Stimulated activated CD4-positive, alpha-beta T cell treated with anti-CD3 and anti-CD28 coated beads, TNF-alpha, amount 100 ng/mL, for 48 hours (primary cell): Measurements from ENCODE around the gene KCNIP3.
"Not testable (repeated sequence)": the region's sequence is repeated elsewhere in the genome, so short reads cannot be mapped to it uniquely, and the experiment has no call there.

Source experiments
- DNase-seq, 3 donors: peaks; one replicate each; pipeline ENCODE4 v3.0.0-alpha.2; 2020; ENCODE audit warnings: low read depth in 3 of 3

KCNIP3 gene

DNA sequence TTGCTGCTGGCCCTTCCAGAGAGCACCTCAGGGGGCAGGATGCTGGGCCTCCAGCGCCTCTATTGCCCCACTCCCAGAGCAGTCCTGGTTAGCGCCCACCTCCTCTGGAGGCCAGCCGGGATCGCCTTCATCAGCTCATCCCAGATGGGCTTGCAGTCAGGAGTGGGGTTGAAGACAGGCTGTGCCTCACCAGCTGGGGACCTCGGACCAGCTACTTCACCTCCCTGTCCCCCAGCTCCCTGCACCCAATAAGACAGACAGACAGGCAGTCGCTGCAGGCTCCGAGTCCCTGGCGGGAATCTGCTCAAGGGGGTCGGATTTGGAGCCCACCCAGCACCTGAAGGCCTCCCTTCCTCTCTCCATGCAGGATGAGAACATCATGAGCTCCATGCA lies 86.5 kb downstream of the KCNIP3 start:
- no peak for DNase-seq

DNA sequence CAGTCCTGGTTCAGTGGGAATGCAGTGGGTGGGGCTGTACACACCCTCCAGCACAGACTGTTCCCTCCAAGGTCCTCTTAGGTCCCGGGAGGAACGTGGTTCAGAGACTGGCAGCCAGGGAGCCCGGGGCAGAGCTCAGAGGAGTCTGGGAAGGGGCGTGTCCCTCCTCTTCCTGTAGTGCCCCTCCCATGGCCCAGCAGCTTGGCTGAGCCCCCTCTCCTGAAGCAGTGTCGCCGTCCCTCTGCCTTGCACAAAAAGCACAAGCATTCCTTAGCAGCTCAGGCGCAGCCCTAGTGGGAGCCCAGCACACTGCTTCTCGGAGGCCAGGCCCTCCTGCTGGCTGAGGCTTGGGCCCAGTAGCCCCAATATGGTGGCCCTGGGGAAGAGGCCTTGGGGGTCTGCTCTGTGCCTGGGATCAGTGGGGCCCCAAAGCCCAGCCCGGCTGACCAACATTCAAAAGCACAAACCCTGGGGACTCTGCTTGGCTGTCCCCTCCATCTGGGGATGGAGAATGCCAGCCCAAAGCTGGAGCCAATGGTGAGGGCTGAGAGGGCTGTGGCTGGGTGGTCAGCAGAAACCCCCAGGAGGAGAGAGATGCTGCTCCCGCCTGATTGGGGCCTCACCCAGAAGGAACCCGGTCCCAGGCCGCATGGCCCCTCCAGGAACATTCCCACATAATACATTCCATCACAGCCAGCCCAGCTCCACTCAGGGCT lies 87.9 kb downstream of the KCNIP3 start:
- no peak for DNase-seq

DNA sequence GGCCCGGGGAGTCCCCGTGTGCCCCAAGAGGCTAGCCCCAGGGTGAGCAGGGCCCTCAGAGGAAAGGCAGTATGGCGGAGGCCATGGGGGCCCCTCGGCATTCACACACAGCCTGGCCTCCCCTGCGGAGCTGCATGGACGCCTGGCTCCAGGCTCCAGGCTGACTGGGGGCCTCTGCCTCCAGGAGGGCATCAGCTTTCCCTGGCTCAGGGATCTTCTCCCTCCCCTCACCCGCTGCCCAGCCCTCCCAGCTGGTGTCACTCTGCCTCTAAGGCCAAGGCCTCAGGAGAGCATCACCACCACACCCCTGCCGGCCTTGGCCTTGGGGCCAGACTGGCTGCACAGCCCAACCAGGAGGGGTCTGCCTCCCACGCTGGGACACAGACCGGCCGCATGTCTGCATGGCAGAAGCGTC lies 88.4 kb downstream of the KCNIP3 start:
- DNase-seq = no peak

DNA sequence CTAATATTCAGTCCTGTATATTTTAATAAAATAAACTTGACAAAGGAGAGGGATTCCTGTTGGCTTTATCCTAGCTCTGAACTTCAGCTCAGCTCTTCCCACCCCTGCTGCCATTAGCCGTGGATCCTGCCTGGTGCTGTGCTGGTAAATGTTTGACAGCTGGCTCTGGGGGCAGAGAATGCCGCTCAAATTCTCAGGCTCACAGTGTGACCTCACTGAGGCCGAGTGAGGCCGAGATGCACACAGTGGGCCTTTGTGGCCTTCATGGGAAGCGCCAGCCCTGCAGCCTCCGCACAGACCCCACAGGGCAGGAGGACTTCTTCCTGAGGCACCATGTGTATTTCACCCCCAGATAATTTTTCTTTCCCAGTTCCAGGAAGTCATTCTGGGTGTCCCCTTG lies 88.9 kb downstream of the KCNIP3 start:
- DNase-seq = no peak

DNA sequence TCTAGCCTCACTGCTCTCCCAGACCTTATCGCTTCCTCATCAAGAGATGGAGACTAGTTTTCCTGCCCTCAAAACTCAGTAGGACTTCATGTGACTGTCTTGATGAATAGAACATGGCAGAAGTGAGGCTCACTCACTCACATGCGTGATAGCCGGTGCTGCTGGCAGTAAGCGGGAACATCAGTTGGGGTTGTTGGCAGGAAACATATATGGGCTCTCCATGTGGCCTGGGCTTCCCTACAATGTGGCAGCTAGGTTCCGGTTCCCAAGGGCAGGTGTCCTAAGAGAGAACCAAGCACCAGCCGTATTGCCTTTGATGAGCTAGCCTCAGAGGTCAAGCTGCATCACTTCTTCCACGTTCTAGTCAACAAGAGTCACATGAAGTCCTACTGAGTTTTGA lies 90.2 kb downstream of the KCNIP3 start:
- no peak for DNase-seq

DNA sequence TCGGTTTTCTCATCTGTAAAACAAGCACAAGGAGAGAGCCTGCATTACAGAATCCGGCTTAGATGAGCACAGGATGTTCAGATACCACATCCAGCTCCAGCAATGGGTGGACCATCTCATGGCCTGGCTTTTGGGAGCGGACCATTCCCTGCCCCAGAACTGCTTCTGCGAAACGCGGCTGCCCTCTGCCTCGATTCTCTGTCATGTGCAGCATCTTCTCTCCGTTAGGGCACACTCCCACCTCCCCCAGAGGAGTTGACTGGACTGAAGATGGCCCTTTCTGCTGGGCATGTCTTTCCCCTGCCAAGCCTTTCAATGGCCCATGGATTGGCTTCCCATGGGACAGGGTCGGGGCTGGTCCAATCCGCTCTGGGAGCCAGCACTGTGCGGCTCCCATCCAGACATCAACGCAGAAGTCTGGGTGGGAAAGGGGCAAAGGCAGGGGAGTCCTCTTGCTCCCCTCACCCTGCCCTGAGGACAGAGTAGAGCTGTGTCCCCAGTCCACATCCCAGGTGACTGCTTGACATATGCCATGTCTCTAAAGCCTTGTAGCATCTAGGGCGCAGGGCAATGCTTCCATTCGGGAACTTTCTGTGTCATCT lies 91.0 kb downstream of the KCNIP3 start:
- no peak for DNase-seq

DNA sequence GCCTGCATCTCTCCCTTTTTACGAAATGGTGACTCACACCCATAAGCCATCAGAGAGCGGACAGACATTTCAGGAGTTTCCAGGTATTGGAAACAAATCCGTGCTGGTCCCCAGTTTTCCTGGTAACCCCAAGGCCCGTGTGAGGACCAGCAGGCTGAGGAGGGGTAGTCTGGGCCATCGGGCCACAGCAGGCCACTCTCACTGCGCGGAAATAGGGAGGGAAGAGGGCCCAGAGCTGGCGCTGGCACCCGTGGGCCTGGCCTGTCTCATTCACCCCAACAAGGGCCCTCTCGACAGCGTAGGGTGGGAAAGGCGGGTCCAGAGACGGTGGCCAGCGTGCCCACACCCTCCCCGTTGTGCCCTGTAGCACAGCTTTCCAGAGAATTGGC lies 91.7 kb downstream of the KCNIP3 start:
- no peak for DNase-seq

DNA sequence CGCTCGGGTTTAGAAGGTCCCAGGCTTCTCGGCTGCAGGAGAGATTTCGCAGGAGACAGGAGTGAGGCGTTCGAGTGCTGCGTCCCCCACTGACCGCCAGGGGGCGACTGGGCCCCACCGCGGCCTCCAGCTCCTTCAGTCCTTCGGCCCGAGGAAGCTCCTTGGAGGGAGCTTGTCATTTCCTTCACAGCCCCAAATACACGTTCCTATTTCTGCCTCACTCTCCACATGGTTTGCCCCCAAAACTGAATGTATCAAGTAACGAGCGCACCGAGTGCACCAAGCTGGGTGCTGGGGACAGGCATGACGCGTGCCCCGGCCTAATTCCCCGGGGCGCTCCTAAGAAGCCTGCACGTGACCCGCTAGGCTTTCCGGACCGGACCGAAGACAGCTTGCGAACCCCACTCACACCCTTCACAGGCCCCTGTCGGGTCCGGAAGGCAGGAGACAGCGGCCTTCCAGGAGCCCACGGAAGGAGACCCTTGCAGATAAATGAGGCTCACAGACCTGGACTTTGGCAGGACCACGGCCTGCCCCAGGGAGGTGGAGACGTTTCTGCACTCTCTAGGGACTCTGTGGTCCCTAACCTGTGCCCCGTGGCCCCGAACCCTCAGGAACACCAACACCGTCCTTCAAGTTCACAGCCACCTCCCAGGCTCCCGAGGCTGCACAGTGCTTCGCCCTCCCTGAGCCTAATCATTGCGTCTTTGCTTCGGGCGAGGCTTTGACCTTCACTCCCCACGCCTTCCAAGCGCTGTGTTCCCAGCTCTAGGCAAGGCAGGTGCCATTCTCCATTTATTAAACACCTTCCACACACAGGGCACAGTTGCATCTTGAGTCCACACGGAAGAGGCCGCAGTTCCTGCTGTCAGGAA lies 92.3 kb downstream of the KCNIP3 start:
- peak in 2 of 3 donors; percentile 37 to 43 for DNase-seq

DNA sequence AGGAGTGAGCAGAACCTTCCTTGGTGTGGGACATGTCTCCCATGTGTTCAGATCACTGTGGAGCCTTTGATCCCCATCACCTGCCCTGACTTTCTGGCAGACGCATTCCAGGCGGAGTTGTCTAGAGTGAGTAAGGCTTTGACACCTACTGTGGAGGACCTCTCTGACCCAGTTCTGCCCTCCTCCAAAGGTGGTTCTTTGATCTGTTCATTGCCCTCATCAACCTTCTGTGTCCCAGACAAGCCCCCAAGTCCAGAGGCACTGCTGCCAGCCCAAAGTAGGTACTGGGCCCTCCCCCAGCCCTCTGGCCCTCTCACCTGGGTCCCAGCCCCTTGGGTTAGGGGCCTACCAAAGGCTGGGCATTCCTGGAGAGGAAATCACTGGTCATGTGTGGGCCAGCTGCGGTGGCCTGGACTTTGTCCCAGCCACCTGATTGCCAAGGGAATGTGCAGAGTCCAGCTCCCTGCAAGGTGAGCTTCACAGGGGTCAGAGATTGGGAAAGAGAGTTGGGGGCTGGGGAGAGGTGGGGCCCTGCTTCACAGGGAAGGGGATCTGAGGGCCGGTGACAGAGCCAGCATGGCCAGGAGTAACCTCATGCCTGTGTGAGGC lies 93.2 kb downstream of the KCNIP3 start:
- DNase-seq = no peak

DNA sequence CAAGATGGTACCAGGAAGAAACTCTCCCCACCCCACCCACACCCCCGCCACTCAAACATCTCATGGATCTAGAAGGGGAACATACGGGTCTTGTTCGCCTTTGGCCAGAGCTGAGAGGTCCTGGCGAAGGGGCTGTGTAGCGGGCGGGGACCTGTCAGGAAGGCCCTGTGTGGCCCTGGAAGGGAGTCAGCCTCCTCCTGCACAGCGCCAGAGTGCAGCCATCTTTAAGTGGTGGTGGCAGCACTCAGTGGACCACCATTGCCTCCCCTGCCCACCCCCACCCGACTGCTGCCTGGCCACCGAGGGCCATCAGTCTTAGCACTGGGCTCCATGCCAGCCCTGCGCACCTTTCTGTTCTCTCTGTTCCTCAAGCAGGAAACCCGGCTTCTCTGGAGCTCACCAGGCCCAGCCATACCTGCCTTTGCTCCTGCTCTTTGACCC lies 93.8 kb downstream of the KCNIP3 start:
- no peak for DNase-seq

DNA sequence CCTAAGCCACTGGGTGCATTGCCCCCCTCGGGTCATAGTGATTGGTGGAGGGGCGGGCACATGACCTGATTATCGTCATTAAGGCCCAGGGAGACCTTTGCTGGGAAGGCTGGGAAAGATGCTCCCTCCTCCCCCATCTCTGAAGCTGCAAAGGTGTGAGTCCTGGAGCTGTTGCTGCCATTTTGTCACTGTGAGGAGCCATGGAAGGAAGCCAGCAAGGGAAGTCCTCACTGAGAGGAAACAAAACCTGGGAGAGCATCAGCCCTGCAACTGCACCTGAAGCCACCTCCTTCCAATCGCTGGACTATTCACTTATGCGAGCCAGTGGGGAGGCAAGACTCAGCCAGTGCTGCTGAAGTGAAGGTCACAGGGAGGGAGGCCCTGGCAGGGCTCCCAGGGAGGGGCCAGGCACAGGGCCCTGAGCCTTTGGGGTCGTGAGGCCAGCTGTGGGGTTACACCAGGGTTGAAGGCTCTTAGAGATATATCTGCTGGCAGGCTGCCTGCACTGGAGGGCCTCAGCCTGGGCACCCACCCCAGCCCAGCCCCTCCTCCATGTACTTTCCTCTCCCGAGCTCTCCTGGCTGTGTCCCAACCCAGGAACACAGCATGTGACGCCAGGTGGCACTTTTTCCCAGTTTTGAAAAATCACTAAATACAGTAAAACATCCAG lies 94.6 kb downstream of the KCNIP3 start:
- DNase-seq = no peak

DNA sequence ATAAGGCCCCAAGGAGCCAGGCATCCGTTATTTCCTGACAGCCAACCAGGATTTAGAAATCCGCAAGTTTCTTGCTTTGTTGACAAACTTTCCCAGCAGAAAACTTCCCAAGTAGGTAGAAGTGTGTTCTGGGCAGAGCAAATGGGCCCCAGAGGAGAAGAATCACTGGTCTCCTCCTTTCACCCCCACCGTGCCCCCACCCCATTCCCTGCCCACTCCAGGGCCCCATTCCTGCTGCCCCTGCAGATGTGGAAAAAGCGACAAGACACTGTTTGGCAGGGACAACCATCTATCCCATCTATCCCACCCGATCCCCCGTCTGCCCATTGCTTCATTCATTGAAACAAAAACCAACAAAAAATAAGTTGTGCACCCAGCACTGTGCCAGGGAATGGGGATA lies 95.2 kb downstream of the KCNIP3 start:
- DNase-seq = no peak

DNA sequence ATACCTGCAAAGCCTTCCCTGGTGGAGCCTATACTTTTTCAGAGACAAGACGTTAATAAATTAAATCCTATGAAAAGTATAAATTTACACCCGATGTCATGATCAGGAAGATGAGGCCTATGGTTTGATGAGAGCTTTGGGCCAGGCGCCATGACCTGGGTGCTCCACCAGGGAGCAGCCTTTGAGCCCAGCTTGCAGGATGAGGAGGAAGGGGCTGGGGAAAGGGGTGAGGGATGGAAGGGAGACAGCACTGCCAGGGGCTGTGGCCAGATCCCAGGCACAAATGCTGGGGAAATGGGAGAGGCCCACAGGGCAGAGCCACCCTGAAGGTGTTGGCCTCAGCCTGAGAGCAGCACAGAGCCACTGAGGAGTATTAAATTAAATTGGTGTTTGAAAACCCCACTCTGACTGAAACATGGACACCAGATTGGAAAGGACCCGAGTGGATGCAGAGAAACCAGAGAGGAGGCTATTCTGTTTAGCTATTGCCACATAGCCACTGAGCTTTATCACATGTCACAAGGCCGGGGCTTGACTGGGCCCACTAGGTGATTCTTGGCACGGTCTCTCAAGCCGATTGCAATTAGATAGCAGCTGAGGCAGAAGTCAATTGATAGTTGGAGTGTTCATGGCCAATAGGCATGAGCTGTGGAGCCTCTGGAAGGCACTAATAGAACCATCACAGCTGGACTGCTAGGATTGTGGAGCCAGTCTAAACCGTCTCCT lies 95.7 kb downstream of the KCNIP3 start:
- no peak for DNase-seq

DNA sequence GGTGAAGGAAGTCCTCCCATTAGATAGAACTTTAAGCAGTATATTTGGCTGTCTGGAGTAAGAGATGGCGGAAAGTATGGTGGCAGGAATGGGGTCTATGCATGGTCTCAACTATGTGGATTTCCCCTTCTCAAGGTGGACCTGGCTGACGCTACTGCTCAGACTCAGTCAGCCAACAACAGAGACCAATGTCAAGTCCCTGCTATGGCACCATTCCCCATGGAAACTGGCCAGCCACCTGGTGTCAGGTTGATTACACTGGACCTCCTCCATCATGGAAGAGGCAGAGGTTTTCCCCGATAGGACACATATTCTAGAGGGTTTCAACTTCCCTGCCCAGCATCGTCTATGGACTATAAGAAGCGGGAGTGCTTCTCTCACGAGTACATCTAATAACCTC lies 96.8 kb downstream of the KCNIP3 start:
- DNase-seq = no peak

DNA sequence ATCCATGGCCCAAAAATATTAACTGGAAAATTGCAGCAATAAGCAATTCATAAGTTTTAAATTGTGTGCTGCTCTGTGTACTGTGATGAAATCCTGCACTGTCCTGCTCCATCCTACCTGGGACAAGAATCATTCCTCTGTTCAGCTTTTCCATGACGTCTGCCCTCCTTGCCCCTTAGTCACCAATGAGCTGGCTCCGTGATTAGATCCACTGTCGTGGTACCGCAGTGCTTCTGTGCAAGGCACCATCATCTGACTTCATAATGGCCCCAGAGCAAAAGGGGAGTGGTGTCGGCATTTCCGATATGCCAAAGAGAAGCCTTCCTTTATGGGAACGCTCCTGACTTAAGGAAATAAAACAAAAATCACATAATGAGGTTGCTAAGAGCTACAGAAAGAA lies 101.9 kb downstream of the KCNIP3 start:
- DNase-seq = no peak

DNA sequence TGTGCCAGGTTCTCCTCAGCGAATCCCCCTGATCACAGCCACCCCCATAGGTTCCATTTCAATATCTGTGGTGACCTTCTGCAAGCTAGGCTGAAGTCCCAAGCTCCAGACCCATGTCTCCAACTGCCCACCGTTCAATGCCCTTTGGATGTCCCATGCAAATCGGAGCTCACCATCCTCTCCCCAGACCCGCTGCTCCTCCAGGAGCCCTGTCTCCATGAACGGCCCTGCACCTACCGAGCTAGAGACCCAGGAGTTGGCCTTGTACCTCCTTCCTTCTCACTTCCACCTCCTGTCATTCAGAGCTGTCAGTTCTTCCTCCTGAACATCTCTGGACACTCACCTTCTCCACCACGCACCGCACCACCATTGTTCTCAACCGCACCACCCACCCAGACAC lies 104.3 kb downstream of the KCNIP3 start:
- DNase-seq = no peak

DNA sequence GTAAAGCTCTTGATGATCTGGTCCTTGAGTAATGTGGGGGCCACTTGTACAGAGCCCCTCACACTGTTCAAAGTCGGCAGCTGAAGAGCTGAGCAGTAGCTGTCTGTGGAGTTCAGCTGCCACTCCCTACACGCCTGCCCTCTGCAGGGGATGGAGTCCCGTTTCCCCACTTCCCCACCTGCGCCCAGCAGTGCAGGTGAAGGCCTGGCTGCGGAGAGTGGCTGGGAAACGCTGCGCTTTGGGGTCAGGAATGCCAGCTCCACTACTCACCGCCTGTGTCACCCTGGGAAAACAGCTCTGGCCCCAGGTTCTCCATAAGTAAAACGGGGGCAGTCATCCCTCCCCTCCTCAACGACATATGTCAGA lies 104.8 kb downstream of the KCNIP3 start:
- DNase-seq = not testable (repeated sequence)

DNA sequence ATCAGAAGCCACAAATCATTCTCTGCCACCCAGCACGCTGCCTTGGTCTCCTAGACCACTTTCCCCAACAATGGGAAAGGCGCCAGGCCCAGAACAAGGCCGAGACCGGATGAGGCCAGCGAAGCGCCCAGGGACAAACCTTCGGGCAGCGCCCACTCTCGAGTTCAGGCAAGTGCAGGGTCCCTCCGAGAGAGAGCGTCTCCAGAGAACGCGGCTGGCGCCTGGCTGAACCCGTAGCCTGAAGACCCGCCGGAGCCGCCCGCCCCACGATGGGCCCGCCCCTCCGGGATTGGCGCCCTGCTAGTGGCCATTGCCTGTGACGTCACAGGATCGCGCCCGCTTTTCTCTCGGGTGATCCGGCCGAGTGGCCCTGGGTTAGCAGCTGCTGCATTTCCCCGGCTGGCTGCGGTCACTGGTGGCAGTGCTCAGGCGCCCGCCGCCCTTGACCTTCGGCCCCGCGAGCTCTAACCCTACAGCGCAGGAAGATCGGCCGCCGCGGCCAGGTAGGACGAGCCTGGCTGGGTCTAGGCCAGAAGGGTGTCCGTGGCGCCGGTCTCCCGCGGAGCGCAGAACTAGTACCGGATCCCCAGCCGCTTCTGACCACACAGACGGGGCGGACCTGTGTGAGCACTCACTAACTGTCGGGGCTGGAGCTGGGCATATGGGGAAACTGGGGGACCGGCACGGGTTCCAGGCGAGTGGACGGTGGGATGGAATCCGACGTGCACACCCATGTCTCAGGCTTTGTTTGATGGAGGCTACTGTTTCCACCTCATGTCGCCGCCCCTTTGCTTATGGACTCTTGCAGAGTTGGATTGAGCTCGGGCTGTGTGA lies 105.4 kb downstream of the KCNIP3 start, which contains the start of gene FAHD2A:
Gene FAHD2A, plus strand, starts transcription at position 339 of the 834 bp plus-strand sequence. CDS start 2,851 bp downstream, outside the sequence.
- DNase-seq = peak; percentile 89 to 96 (median 90)

DNA sequence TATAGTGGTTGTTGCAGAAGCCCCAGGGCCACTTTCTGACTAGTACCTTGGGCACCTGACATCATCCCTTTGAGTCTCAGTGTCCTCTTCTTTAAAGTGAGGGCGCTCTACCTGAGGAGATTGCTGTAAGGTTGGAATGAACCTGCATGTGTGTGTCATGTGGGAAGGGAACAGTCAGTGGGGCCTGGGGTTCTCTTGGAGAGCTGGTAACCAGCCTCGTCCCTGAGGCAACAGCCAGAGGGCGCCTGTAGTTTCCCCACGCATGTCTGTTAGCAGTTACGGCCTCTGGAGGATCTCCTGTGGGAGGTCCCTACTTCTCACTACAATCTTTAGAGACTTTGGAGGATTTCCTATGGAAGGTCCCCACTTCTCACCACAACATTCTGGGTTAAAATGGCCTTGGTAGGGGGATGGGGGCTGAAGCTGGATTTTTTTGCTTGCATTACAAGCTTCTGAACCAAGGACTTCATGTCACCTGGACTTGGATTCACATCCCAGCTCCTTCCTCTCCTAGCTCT lies 106.1 kb downstream of the KCNIP3 start:
- DNase-seq = not testable (repeated sequence)

DNA sequence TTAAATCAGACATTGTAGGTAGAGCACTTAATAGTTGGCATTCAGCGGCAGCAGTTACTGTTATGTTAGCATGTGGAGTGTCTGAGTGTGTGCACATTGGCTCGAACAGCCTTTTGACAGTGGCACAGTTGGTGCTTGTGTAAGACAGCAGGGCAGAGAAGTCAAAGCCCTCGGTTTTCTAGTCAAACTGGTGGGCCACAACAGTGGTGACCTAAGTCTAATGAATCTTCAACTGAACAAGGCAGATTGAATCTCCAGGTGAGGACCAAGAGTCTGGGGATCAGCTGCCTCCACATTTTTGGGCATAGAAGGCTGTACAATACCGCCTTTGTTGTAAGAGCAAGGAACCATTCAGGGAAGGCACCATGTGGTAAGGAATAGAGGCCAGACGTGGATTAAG lies 106.7 kb downstream of the KCNIP3 start:
- DNase-seq = not testable (repeated sequence)
